Measurements from ENCODE around the gene OR5L1. TPM values are rescaled to one million over a fixed set of nuclear protein-coding genes. Genes with fewer than 3 reads are reported as not detected.

Gene OR5L1
- total RNA-seq, result not detected in 2 replicates

DNA sequence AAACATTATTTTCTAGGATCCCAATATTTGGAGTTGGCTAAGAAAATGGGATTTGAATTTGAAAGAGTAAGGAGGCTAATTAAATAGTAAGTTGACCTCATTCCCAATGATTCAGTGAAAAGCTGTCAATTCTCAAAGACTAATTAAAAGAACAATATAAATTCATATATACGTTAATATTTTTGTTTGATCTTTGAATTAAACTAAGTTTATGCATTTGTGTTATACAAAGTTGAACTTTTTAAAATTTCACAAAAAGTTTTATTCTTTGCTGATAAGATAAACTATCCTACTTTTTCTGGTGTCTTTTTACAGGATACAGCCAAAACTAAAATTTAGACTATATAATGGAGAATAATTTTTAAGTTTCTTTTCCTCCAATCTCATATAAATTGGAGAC is at the start of gene OR5L1:
Gene OR5L1, plus strand, starts transcription at position 301 of the 400 bp plus-strand sequence. CDS start 100 bp downstream, outside the sequence.

GRCh38 chr11:55773138-55773537 is 38.0 kb upstream of the OR5L1 start, which contains the start of gene OR5D13:
Gene OR5D13 (plus strand): TSS chr11:55773438. CDS start chr11:55773438, 0 bp downstream.

DNA sequence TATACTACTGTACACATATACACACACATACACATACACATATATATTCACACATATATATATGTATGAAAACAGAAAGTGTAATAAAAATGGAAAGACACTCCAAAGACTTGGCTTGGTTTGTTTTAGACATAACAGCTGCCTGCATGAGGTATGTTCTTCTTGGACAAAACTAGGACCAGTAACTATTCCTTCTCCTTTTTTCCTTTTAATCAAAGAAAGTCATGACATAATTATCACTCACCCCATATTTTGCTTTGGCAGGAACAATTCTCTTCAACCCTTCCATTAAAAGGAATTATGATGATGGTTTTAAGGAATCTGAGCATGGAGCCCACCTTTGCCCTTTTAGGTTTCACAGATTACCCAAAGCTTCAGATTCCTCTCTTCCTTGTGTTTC is 15.9 kb upstream of the OR5L1 start, which contains the start of gene OR5D14:
Gene OR5D14, plus strand, starts transcription at position 301 of the 400 bp plus-strand sequence. Its CDS starts 0 bp downstream, at position 301.

GRCh38 chr11:55819330-55819729 is 8.2 kb downstream of the OR5L1 start, which contains the start of gene OR5D18:
Gene OR5D18 (plus strand): TSS chr11:55819630. CDS start chr11:55819630, 0 bp downstream.

DNA sequence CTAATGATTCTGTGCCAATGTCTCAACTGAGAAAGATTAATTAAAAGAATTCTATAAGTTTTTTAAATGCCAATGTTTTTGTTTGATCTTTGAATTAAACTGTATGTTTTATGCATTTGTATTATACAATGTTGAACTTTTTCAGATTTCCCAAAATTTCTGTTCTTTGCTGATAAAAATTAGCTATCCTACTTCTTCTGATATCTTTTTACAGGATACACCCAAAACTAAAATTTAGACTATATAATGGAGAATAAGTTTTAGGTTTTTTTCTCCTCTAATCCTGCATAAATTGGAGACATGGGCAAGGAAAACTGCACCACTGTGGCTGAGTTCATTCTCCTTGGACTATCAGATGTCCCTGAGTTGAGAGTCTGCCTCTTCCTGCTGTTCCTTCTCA is 15.8 kb downstream of the OR5L1 start, which contains the start of gene OR5L2:
Gene OR5L2, plus strand, starts transcription at position 301 of the 400 bp plus-strand sequence. Its CDS starts 0 bp downstream, at position 301.

GRCh38 chr11:55838452-55838851 is 27.3 kb downstream of the OR5L1 start, which contains the start of gene OR5D16:
Gene OR5D16 (plus strand): TSS chr11:55838752. CDS start chr11:55838752, 0 bp downstream.

Other genes starting within 250 kb of the OR5L1 start
- gene OR4C16, start 239.2 kb upstream of the OR5L1 start, total RNA-seq, result not detected in 2 replicates
- not detected in 2 replicates for gene OR4C11, start 203.7 kb upstream of the OR5L1 start, total RNA-seq
- not detected in 2 replicates for gene OR4P4, start 176.3 kb upstream of the OR5L1 start, total RNA-seq
- not detected in 2 replicates for gene OR4S2, start 163.0 kb upstream of the OR5L1 start, total RNA-seq
- not detected in 2 replicates for gene OR4C6, start 149.2 kb upstream of the OR5L1 start, total RNA-seq
- gene OR5D13, start 37.9 kb upstream of the OR5L1 start, total RNA-seq, result not detected in 2 replicates
- not detected in 2 replicates for gene OR5D14, start 15.8 kb upstream of the OR5L1 start, total RNA-seq
- gene OR5D18, start 8.3 kb downstream of the OR5L1 start, total RNA-seq, result not detected in 2 replicates
- gene OR5L2, start 15.9 kb downstream of the OR5L1 start, total RNA-seq, result not detected in 2 replicates
- gene OR5D16, start 27.4 kb downstream of the OR5L1 start, total RNA-seq, result not detected in 2 replicates
- not detected in 2 replicates for gene TRIM51, start 71.9 kb downstream of the OR5L1 start, total RNA-seq
- not detected in 2 replicates for gene OR5W2, start 103.2 kb downstream of the OR5L1 start, total RNA-seq
- gene OR5I1, start 125.0 kb downstream of the OR5L1 start, total RNA-seq, result not detected in 2 replicates
- not detected in 2 replicates for gene OR10AG1, start 158.6 kb downstream of the OR5L1 start, total RNA-seq
- not detected in 2 replicates for gene OR5F1, start 183.3 kb downstream of the OR5L1 start, total RNA-seq
- gene OR5AS1, start 216.3 kb downstream of the OR5L1 start, total RNA-seq, result not detected in 2 replicates